Pons (tissue), 1 donor: ENCODE results near the gene OLFML2A.
A peak's percentile ranks its signal among the peaks of the same experiment; 100 is the strongest.
"Not testable (repeated sequence)": the region's sequence is repeated elsewhere in the genome, so short reads cannot be mapped to it uniquely, and the experiment has no call there.

Source experiments
- DNase-seq: peaks from one replicate; pipeline ENCODE4 v3.0.0-alpha.2; 2016; ENCODE audit warnings: low spot score

The OLFML2A gene

DNA sequence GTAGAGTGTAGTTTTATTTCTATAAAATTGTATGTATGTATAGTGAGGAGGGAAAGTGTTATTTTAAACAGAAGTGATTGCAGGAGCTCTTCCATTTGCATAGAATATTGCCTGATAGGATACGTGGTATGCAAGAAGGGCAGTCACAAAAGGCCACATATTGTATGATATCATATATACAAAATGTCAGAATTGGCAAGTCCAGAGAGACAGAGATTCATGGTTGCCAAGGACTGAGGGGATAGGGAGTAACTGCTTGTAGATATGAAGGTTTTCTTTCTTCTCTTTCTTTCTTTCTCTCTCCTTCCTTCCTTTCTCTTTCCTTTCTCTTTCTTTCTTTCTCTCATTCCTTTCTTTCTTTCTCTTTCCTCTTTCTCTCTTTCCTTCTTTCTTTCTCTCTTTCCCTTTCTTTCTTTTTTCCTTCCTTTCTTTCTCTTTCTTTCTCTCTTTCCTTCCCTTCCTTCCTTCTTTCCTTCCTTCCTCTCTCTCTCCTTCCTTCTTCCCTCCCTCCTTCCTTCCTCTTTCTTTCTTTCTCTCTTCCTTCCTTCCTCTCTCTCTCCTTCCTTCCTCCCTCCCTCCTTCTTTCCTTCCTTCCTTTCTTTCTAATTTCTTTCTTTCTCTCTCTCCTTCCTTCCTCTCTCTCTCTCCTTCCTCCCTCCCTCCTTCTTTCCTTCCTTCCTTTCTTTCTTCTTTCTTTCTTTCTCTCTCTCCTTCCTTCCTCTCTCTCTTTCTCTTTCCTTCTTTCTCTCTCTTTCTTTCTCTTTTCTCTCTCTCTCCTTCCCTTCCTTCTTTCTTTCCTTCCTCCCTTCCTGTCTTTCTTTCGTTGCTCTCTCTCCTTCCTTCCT is 51.8 kb downstream of the OLFML2A start:
- DNase-seq: no peak

GRCh38 chr9:124829334-124829669 is 52.4 kb downstream of the OLFML2A start:
- no peak for DNase-seq

DNA sequence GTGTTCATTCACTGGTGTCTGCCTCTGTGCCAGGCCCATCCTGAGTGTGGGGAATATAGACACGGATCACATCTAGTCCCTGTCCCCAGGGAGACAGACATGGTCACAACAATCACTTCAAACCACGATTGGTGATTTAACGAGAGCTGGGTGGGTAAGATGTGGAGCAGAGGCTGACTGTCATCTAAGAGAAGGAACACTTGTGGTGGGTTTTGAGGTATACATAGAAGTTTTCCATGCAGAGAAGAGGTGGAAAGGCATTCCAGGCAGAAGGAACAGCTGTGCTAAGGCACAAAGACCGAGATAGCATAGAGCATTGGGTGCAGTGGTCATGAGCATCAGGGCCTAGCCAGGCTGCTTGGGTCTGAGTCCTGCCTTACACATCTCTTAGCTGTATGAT is 53.7 kb downstream of the OLFML2A start:
- DNase-seq: no peak

DNA sequence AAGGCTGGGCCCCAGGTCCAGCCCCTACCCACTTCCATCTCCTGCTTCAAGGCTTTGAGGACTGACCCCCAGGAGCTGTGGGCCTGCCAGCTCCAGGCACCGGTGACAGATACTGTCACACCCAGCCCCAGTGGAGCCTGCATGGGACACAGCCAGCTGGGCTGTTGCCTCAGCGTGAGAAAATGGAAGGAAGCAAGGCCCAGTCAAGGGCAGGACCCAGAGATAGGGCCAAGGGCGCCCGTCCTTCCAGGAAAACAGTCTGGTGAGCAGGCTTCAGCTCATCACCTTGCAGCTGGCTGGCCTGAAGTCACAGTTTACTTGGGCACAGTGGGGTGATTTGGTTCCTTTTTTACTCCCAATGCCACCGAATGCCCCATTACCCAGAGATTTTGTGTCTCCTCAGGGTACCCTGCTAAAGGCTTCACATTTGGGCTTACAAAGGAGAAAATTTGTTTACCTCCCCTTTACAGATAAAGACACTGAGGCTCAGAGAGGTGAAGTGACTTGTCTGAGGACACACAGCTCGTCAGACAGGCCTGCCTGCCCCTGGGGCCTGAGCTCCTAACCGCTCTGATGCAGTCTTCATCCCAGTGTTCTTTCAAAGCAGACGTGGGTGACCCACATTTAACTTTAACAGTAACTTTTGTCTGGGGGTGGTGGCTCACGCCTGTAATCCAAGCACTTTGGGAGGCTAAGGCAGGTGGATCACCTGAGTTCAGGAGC is 54.9 kb downstream of the OLFML2A start:
- DNase-seq: no peak

GRCh38 chr9:124834591-124834990 is 57.7 kb downstream of the OLFML2A start:
- no peak for DNase-seq

- no peak for DNase-seq
Observed at GRCh38 chr9:124835026-124835557, 58.2 kb downstream of the OLFML2A start.

DNA sequence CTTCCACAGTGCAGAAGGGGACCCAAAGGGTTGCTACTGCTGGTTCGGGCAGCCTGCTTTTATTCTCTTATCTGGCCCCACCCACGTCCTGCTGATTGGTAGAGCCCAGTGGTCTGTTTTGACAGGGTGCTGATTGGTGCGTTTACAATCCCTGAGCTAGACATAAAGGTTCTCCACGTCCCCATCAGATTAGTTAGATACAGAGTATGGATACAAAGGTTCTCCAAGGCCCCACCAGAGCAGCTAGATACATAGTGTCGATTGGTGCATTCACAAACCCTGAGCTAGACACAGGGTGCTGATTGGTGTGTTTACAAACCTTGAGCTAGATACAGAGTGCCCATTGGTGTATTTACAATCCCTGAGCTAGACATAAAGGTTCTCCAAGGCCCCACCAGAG is 61.2 kb downstream of the OLFML2A start:
- DNase-seq: not testable (repeated sequence)

DNA sequence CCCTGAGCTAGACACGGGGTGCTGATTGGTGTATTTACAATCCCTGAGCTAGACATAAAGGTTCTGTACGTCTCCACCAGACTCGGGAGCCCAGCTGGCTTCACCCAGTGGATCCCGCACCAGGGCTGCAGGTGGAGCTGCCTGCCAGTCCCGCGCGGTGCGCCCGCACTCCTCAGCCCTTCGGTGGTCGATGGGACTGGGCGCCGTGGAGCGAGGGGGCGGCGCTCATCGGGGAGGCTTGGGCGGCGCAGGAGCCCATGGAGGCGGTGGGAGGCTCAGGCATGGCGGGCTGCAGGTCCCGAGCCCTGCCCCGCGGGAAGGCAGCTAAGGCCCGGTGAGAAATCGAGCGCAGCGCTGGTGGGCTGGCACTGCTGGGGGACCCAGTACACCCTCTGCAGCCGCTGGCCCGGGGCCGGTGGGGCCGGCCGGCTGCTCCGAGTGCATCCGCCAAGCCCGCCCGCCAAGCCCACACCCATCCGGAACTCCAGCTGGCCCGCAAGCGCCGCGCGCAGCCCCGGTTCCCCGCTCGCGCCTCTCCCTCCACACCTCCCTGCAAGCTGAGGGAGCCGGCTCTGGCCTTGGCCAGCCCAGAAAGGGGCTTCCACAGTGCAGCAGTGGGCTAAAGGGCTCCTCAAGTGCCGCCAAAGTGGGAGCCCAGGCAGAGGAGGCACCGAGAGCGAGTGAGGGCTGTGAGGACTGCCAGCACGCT is 61.8 kb downstream of the OLFML2A start:
- DNase-seq: not testable (repeated sequence)

DNA sequence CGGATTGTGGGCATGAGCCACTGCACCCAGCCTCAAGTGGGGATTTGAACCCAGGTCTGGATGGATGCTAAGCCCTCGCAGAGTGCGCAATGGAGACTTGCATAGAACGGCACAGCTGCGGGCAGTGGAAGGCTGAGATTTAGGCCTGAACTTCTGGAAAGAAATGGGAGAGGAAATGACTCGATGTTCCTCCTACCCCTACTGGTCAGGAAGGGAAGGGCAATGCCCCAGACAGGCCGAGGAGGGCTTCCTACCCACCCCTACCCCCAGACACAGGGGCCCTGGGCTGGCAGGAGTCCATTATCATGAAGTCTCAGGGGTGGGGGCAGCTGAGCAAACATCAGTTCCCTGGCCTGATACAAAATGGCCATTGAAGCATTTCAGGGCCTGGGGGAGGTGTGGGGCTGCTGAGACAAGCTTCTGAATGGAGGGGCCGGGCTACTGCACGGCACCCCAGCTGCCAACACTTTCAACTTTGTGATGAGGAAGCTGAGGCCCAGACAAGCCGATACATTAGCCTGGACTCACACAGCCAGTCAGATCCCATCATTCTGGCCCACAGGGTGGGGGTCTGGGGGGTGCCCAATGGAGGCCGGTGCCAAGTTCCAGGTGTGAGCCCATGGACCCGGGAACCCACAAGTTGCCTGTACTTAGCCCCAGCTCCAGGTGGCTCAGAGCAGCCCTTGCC is 62.8 kb downstream of the OLFML2A start:
- DNase-seq: no peak

- DNase-seq: no peak
Observed at GRCh38 chr9:124840300-124840833, 63.4 kb downstream of the OLFML2A start.

DNA sequence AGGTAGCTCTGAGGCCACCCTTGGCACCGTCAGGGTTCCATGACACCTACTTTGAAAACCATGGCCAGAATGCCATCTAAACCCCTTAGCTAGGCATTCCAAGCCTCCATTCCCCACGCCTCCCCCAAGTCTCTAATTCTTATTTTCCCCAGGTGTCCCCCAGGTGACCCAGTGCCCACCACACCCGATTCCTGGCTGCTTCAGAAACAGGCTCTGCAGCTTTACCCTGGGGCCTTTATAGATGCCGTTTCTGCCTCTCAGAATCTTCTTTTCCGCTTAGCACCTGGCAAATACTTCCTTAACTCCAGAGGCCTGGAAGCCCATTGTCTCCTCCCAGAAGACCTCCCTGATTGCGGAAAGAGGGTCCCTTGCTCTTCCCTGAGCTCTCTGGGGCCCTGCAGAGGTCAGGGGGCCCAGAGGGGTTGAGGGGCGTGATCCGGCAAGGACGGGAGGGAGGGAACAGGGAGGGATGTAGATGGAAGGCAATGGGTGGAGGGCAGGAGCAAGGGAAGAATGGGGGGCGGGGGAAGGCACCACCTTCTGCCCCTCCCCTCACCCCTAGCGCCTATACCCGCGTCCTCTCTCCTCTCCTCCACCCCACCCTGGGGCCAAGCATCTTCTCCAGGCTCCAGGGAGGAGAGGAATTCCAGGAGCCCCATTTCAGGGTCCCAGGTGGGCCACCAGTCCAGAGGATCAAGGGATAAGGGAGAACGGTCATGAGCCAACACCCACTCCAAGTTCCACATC is 64.3 kb downstream of the OLFML2A start:
- DNase-seq: no peak

- no peak for DNase-seq
Observed at GRCh38 chr9:124843456-124844034, 66.6 kb downstream of the OLFML2A start.

DNA sequence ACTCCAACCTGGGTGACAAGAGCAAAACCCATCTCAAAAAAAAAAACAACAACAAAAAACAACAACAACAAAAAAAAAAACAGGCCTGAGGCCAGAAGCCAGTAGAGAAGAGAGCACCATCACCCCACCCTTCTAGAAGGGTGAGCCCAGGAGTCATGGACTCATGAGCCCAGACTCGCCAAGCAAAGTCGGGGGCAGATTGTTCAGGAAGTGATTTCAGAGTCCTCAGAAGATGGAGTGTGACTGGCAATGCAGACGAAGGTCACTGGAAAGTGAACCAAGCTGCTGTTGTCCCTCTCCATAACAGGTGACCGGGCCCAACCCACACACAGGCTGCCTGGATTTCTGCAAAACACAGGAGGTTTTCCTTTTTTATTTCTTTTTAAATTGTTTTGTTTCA is 67.4 kb downstream of the OLFML2A start:
- DNase-seq: no peak

DNA sequence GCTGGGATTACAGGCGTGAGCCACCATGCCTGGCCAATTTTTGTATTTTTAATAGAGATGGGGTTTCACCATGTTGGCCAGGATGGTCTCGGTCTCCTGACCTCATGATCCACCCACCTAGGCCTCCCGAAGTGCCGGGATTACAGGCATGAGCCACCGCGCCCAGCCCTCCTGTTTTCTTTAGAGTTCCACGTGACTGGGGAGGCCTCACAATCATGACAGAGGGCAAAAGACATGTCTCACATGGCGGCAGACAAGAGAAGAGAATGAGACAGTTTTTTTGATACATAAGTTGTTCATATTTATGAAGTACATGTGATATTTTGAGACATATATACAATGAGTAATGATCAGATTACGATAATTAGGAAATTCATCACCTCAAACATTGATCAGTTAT is 69.5 kb downstream of the OLFML2A start:
- DNase-seq: not testable (repeated sequence)

- no peak for DNase-seq
Observed at GRCh38 chr9:124846969-124847368, 70.0 kb downstream of the OLFML2A start.

GRCh38 chr9:124849801-124850200 is 72.9 kb downstream of the OLFML2A start:
- DNase-seq: no peak

DNA sequence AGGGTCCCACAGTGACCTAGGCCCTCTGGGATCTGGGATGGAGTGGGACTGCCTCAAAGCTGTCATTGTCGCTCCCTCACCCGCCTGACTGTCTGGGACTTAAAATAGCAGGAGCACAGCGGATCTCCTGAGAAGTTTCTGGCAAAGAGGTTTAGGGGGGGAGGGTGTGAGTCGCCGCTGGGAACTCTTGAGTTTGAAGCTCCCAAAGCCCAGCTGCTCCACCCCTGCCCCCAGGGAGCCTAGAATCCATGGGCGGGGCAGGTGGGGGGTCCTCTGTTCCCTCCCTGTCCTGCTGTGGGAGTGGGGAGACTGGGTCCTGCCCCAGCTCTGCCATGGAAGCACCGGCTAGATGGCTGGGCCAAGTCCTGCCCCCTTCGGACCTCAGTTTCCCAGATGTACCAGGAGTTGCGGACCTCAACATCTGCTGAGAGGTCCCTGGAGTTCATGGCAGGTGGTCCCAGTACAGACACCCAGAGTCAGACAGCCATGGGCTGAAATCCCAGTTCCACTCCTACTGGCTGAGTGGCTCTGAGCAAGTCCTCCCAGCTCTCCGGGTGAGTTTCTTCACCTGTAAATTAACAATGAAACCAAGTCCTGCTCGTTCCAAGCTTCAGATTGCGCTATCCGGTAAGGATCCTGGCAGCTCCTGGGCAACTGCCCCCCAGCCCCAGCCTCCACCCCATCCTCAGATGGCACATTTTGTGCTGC is 75.3 kb downstream of the OLFML2A start:
- DNase-seq: no peak

- peak; percentile 42 for DNase-seq
Observed at GRCh38 chr9:124852829-124853531, 76.0 kb downstream of the OLFML2A start, which contains the start of gene WDR38. WDR38 (plus strand) TSS chr9:124853460; CDS start chr9:124853532, 72 bp downstream.

DNA sequence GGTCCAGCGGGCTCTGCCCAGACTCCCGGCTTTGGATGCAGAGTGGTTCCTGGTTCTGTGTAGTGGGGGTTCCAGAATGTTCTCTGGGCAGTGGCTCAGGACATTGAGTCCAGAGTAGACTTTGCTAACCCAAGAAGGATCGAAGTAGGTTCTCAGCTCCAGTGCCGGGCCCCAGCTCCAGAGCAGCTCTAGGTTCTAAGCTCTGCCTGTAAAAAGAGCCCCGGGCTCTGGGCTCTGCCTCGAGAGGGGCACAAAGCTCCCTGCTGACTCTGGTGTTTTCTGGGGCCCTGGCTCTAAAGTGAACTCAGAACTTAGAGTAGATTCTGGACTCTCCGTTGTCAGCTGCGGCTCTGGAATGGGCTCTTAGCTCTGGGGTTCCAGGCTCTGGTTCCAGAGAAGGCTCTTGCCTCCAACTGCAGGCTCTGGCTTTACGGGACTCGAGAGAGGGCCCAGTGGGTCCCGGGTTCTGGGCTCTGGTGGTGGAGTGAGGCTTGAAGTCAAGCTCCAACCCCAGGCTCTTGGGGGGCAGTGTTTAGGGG is 76.7 kb downstream of the OLFML2A start:
- no peak for DNase-seq
